Measurements from ENCODE around the gene DSP.

Gene DSP

GRCh38 chr6:7632501-7633290, 91.2 kb downstream of the DSP start:
- no peaks in the 10 kb centered on the region for H3K79me1 ChIP-seq (ENCODE audit: low read length)
- WGBS (ENCODE audit: extremely low coverage, insufficient coverage, insufficient read length), result no CpG with 5 or more reads among the region's 9 CpGs
- no peaks in the 10 kb centered on the region for H3K4me1 ChIP-seq (ENCODE audit: control insufficient read depth in 1 of 2, insufficient read depth in 2 of 2, low read length in 2 of 2)

GRCh38 chr6:7633361-7633760, 91.9 kb downstream of the DSP start:
- H2BK120ac ChIP-seq (ENCODE audit: insufficient read depth, low read length, poor library complexity), result no peak overlapping the region

More at GRCh38 chr6:7632501-7633290, 91.2 kb downstream of the DSP start:
- Histone ChIP-seq H3K36me3 (ENCODE audit: control insufficient read depth in 1 of 2, insufficient read depth in 2 of 2, low read length in 2 of 2) (no peaks in the 10 kb centered on the region), H2BK120ac (ENCODE audit: insufficient read depth, low read length, poor library complexity) (no peak overlapping the region), H3K4ac (ENCODE audit: low read depth, low read length) (no peak overlapping the region), H2AK5ac (ENCODE audit: low read length) (no peak overlapping the region), H3K27ac (ENCODE audit: low read depth, low read length) (no peak overlapping the region), H4K8ac (ENCODE audit: low read depth, low read length) (no peak overlapping the region), H3K27me3 (ENCODE audit: insufficient read depth, low read length) (no peaks in the 10 kb centered on the region), H3K4me2 (ENCODE audit: low read length) (no peak overlapping the region), H3K18ac (ENCODE audit: low read length) (no peak overlapping the region), H3K14ac (ENCODE audit: low read length) (no peak overlapping the region), H3K4me3 (ENCODE audit: low read depth, low read length) (no peak overlapping the region), H3K79me2 (ENCODE audit: control insufficient read depth, insufficient read depth, low read length, poor library complexity) (no peaks in the 10 kb centered on the region), H2AFZ (ENCODE audit: insufficient read depth, low read length, poor library complexity) (no peak overlapping the region), H4K91ac (ENCODE audit: low read depth, low read length) (no peak overlapping the region), H3K9me3 (ENCODE audit: insufficient read depth, low read depth, low read length) (no peaks in the 10 kb centered on the region), H4K12ac (ENCODE audit: low read depth, low read length) (no peak overlapping the region), H2BK12ac (ENCODE audit: low read length) (no peak overlapping the region), H3K9ac (ENCODE audit: low read length) (no peak overlapping the region), H2BK5ac (ENCODE audit: low read depth, low read length, poor library complexity) (no peak overlapping the region), H3K23ac (ENCODE audit: low read length) (no peak overlapping the region)
- no peak for DNase-seq

DNA sequence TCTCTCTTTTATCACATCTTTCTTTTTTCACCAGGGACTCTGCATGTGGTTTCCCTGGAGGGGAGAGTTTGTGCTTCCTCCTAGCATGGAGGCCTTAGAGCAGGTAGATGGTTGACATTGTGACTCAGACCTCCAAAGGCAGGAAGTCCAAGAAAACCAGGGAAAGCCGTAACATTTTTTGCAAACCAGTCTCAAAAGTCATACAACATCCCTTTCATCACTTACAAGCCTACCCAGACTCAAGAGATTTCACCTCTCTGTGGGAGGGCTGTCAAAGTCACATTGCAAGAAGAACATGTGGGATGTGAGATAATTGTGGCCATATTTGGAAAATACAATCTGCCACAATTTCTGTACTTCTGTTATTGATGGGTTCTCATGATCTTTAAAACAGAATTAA, 94.7 kb downstream of the DSP start:
- Histone ChIP-seq H3K36me3 (ENCODE audit: control insufficient read depth in 1 of 2, insufficient read depth in 2 of 2, low read length in 2 of 2) (no peaks in the 10 kb centered on the region), H3K9me3 (ENCODE audit: insufficient read depth, low read depth, low read length) (no peaks in the 10 kb centered on the region), H3K27me3 (ENCODE audit: insufficient read depth, low read length) (no peaks in the 10 kb centered on the region), H3K18ac (ENCODE audit: low read length) (no peak overlapping the region), H3K14ac (ENCODE audit: low read length) (no peak overlapping the region), H3K79me1 (ENCODE audit: low read length) (peaks cover 4% of the 10 kb centered on the region), H3K4me2 (ENCODE audit: low read length) (no peak overlapping the region), H3K27ac (ENCODE audit: low read depth, low read length) (no peak overlapping the region), H2AFZ (ENCODE audit: insufficient read depth, low read length, poor library complexity) (no peak overlapping the region), H2BK120ac (ENCODE audit: insufficient read depth, low read length, poor library complexity) (no peak overlapping the region), H4K8ac (ENCODE audit: low read depth, low read length) (no peak overlapping the region), H3K4me3 (ENCODE audit: low read depth, low read length) (no peak overlapping the region), H2AK5ac (ENCODE audit: low read length) (no peak overlapping the region), H4K12ac (ENCODE audit: low read depth, low read length) (no peak overlapping the region), H3K4ac (ENCODE audit: low read depth, low read length) (no peak overlapping the region), H2BK5ac (ENCODE audit: low read depth, low read length, poor library complexity) (no peak overlapping the region), H3K4me1 (ENCODE audit: control insufficient read depth in 1 of 2, insufficient read depth in 2 of 2, low read length in 2 of 2) (peaks cover 5 to 6% of the 10 kb centered on the region in 2 experiments), H3K9ac (ENCODE audit: low read length) (no peak overlapping the region), H3K23ac (ENCODE audit: low read length) (no peak overlapping the region), H2BK12ac (ENCODE audit: low read length) (no peak overlapping the region), H3K79me2 (ENCODE audit: control insufficient read depth, insufficient read depth, low read length, poor library complexity) (no peaks in the 10 kb centered on the region), H4K91ac (ENCODE audit: low read depth, low read length) (no peak overlapping the region)
- WGBS (ENCODE audit: extremely low coverage, insufficient coverage, insufficient read length), result no CpG with 5 or more reads among the region's 1 CpG
- peak in 1 of 2 donors; percentile 40 for DNase-seq

More at GRCh38 chr6:7633361-7633760, 91.9 kb downstream of the DSP start:
- H2BK12ac ChIP-seq (ENCODE audit: low read length), result no peak overlapping the region
- no CpG with 5 or more reads among the region's 4 CpGs for WGBS (ENCODE audit: extremely low coverage, insufficient coverage, insufficient read length)
- no peak overlapping the region for H4K12ac ChIP-seq (ENCODE audit: low read depth, low read length)
- no peak overlapping the region for H3K4ac ChIP-seq (ENCODE audit: low read depth, low read length)
- H3K9me3 ChIP-seq (ENCODE audit: insufficient read depth, low read depth, low read length), result no peaks in the 10 kb centered on the region
- H3K14ac ChIP-seq (ENCODE audit: low read length), result no peak overlapping the region
- H4K8ac ChIP-seq (ENCODE audit: low read depth, low read length), result no peak overlapping the region
- H3K36me3 ChIP-seq (ENCODE audit: control insufficient read depth in 1 of 2, insufficient read depth in 2 of 2, low read length in 2 of 2), result no peaks in the 10 kb centered on the region
- no peak overlapping the region for H3K23ac ChIP-seq (ENCODE audit: low read length)
- H3K4me3 ChIP-seq (ENCODE audit: low read depth, low read length), result no peak overlapping the region
- H3K4me1 ChIP-seq (ENCODE audit: control insufficient read depth in 1 of 2, insufficient read depth in 2 of 2, low read length in 2 of 2), result no peaks in the 10 kb centered on the region
- no peak for DNase-seq
- no peaks in the 10 kb centered on the region for H3K79me2 ChIP-seq (ENCODE audit: control insufficient read depth, insufficient read depth, low read length, poor library complexity)
- H2AFZ ChIP-seq (ENCODE audit: insufficient read depth, low read length, poor library complexity), result no peak overlapping the region
- H2BK5ac ChIP-seq (ENCODE audit: low read depth, low read length, poor library complexity), result no peak overlapping the region
- H3K27me3 ChIP-seq (ENCODE audit: insufficient read depth, low read length), result no peaks in the 10 kb centered on the region
- H3K9ac ChIP-seq (ENCODE audit: low read length), result no peak overlapping the region
- no peak overlapping the region for H4K91ac ChIP-seq (ENCODE audit: low read depth, low read length)
- no peak overlapping the region for H3K4me2 ChIP-seq (ENCODE audit: low read length)
- no peak overlapping the region for H2AK5ac ChIP-seq (ENCODE audit: low read length)
- no peak overlapping the region for H3K18ac ChIP-seq (ENCODE audit: low read length)
- H3K27ac ChIP-seq (ENCODE audit: low read depth, low read length), result no peak overlapping the region
- no peaks in the 10 kb centered on the region for H3K79me1 ChIP-seq (ENCODE audit: low read length)

Data from trophoblast cell (in vitro differentiated cells and primary cell).